Hindlimb muscle (tissue), 1 donor: ENCODE measurements around the gene SLC35A4. TPM values are rescaled to one million over a fixed set of nuclear protein-coding genes. Genes with fewer than 3 reads are reported as not detected.
"Not testable (repeated sequence)": the region's sequence is repeated elsewhere in the genome, so short reads cannot be mapped to it uniquely, and the experiment has no call there.

Experiments
- DNase-seq: peaks from one replicate; pipeline ENCODE4 v3.0.0-alpha.2; 2013
- polyA plus RNA-seq: library from polyadenylated mRNA; unstranded; fragments of 120-200 nt; gene quantifications from one replicate; pipeline ENCODE4 v1.2.1, GENCODE V29; 2013; ENCODE audit not compliant: insufficient read length

The SLC35A4 gene
- polyA plus RNA-seq, 1 donor, result 59.9 TPM

DNA sequence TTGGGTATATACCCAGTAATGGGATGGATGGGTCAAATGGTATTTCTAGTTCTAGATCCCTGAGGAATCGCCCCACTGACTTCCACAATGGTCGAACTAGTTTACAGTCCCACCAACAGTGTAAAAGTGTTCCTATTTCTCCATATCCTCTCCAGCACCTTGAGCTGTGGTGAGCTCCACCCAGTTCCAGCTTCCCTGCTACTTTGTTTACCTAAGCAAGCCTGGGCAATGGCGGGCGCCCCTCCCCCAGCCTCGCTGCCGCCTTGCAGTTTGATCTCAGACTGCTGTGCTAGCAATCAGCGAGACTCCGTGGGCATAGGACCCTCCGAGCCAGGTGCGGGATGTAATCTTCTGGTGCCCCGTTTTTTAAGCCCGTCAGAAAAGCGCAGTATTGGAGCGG is 28.4 kb downstream of the SLC35A4 start:
- DNase-seq, result not testable (repeated sequence)

DNA sequence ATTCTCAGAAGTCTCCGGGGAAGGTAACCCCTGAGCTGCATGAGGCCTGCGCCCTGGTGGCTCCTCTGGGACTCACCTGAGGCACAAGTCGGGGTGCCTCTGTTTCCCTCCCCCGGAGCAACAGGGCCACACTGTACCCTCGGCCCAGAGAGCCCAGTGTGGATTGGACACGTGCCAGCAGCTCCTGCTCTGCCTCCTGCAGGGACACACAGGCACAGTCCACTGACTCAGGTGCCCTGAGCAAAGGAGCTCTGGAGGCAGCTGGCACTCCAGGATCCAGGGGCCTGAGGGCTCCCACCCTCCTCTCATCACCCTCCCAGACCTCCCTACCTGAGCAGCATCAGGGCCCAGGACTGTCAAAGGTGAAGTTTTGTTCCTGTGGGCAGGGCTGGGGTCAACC is 29.5 kb downstream of the SLC35A4 start:
- no peak for DNase-seq

DNA sequence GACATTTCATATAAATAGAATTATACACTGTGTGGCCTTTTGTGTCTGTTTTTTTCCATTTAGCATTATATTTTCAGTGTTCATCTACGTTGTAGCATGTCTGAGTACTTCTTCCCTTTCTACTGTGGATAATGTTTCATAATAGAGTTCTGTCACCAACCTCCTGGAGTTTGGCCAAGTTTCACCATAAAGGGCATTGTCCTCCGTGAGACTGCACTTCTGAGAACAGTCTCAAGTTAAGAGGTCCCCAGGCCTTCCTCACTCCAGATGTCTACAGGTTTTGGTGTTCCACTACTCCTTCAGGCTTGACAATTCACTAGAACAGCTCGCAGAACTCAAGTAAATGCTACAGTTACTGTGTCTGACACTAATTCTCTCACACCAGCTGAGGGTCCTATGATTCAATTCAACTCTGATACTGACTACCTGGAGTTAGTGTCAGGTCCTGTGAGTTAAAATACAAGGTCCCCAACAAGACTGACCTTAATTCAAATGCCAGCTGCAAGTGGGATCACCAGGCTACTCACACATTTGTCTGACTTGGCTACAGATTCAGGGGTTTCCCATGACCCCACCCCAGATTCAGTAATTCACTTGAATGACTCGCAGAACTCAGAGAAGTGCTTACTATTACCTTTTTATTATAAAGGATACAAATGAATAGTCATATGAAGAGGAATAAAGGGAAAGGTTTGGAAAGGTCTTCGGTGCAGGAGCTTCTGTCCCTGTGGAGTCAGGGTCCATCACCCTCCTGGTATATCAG is 31.1 kb downstream of the SLC35A4 start:
- DNase-seq, result peak; percentile 19

DNA sequence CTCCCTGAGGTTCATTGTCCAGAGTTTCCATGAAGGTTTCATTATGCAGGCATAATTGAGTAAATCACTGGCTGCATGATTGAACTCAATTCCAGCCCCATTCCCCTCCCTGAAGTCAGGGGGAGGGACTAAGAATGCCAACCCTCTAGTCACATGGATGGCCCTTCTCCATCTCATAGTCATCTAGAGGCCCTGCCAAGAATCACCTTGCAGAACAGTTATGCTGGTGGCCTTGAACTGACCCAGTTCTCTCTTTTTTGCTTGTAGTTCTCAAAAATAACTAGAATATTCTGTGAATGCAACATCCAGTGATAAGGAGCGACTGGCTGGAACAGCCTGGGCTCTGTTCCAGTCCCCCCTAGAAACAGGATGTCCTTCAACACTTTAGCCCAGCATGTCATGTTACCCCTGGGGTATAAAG is 31.7 kb downstream of the SLC35A4 start:
- no peak for DNase-seq

DNA sequence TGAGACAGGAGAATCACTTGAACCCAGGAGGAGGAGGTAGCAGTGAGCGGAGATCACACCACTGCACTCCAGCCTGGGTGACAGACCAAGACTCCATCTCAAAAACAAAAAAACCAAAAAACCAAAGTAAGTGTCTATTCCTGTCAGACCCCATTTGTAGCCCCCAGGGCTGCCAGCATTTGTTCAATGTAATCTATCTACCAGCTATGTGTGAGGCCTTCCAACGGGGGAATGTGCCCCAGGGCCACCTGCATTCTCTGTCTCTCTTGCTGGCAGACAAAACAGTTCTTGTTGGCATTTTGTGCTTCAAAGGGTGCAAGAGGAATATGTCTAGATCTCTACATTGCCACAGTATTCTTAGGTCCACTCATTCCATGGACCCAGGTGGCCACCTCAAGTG is 34.2 kb downstream of the SLC35A4 start:
- DNase-seq, result no peak

DNA sequence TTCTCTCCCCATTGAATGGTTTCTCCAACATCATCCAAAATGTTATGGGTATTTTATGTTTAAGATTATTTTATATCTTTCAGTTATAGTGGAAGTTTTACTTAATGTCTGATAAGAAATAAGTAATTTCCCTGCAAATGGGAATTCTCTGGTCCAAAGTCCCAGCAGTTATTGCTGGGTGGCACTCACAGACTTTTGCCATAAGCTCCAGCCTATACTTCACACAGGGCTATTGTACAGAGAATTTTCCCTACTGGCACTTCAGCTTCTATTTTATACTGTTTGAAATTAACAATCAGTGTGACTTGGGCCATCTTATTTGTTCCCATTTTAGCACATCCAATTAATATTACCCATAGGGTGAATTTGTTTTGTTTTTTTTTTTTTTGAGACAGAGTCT is 35.5 kb downstream of the SLC35A4 start:
- no peak for DNase-seq

DNA sequence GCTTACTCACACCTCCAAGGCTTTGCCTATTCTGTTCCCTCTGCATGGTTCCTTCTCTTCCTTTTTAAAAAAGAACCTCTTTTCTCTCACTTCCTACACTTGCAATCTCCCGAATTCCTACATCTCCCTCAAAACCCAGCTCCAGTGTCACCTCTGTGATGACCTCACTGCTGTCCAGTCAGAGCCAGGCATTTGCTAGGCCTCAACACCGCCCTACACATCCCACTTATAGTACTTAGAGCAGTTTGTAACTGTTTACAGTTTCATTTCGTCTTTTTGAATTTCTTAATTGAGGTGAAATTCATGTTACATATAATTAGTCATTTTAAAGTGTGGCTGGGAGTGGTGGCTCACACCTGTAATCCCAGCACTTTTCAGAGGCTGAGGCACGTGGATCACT is 37.5 kb downstream of the SLC35A4 start:
- no peak for DNase-seq

DNA sequence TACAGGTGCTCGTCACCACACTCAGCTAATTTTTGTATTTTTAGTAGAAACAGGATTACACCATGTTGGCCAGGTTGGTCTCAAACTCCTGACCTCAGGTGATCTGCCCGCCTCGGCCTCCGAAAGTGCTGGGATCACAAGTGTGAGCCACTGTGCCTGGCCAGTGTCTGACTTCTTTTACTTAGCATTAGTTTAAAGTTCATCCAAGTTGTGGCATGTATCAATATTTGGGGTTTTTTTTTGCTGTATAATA is 38.7 kb downstream of the SLC35A4 start:
- not testable (repeated sequence) for DNase-seq

DNA sequence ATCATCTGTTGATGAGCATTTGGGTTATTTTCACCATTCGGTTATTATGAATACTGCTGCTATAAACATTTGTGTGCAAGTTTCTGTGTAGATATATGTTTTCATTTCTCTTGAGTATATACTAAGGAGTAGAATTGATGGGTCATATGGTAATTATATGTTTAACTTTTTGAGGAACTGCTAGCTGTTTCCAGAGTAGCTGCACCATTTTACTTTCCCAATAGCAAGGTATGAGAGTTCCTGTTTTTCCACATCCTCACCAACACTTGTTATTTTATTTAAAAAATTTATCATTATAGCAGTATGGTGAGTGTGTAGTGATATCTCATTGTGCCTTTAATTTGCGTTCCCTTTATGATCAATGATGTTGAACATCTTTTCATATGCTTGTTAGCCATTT is 39.1 kb downstream of the SLC35A4 start:
- DNase-seq, result no peak

DNA sequence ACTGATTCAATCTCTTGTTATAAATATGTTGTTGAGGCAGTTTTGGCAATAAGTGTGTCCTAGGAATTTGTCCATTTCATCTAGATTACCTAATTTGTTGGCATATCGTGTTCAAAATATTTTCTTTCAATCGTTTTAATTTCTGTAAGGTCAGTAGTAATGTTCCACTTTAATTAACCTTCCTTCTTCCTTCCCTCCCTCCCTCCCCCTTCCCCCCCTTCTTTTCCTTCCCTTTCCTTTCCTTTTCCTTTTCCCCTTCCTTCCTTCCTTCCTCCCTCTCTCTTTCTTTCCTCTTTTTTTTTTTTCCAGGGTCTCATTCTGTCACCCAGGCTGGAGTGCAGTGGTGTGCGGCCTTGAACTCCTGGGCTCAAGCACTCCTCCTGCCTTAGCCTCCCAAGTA is 41.3 kb downstream of the SLC35A4 start:
- DNase-seq, result no peak

DNA sequence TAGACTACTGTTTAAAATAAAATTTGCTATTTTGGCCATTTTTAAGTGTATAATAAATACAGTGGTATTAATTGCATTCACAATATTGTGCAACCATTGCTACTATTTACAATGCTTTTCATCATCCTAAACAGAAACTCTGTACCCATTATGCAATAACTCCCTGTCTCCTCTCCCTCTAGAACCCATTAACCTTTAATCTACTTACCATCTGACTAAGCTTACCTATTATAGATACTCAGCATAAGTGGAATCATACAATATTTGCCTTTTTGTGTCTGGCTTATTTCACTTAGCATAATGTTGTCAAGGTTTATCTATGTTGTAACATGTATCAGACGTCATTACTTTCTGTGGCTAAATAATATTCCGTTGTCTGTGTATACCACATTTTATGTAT is 42.4 kb downstream of the SLC35A4 start:
- no peak for DNase-seq

DNA sequence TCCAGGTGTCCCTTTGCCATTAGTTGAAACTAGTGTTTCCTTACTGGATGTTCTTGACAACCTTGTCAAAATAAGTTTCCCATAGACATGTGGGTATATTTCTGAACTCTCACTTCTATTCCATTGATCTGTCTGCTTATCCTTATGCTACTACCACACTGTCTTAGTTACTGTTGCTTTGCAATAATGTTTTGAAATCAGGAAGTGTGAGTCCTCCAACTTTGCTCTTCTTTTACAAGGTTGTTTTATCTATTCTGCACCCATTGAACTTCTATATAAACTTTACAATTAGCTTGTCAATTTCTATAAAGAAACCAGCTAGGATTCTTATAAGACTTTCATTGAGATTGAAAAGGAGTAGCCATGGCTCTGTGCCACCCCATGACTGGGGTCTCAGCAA is 44.1 kb downstream of the SLC35A4 start:
- no peak for DNase-seq

DNA sequence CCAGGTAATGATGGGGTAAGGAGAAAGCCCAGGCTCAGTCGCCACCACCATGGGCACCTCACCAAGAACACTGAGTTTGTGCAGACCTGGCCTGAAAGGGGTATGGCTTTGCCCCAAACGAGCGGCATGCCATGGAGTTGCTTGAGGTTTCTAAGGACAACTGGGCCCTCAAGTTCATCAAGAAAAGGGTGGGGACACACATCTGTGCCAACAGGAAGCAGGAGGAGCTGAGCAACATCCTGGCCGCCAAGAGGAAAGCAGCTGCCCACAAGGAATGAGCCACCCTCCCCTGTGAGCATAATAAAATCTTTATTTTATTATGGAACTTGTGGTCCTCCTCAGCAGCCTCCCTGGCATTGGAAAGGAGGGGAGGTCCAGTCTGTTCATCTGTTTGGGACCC is 44.5 kb downstream of the SLC35A4 start:
- no peak for DNase-seq

DNA sequence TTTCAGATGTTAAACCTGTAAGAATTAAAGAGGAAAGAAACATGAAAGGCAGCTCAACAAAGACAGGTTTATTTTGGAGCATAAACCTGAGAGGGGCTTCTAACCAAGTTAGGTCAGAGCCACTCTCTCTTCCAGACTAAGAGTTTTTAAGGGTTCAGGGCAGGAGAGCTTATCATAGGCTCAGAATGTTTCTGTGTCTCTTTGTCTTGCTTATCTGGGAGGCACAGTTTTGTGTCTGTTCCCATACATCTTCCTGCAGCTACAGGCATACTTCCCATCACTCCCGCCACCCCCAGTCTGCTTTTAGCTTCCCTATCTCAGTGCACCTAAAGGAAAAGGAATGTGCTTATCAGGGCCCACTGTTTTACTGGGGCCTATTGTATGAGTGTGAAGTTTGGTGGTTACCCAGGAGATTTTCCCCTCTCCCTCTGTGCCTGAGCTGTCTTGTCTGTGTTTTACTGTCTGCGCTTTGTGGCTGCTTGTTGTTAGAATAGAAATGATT is 46.4 kb downstream of the SLC35A4 start:
- DNase-seq, result no peak

Other genes with a start within 250 kb of the SLC35A4 start
- gene HBEGF, start 218.2 kb upstream of the SLC35A4 start, polyA plus RNA-seq, result 19.4 TPM
- gene SLC4A9, start 204.6 kb upstream of the SLC35A4 start, polyA plus RNA-seq, result 0.18 TPM
- 63.9 TPM for gene ANKHD1, start 163.0 kb upstream of the SLC35A4 start, polyA plus RNA-seq
- gene EIF4EBP3, start 17.2 kb upstream of the SLC35A4 start, polyA plus RNA-seq, result 8.6 TPM
- gene SRA1, start 7.4 kb upstream of the SLC35A4 start, polyA plus RNA-seq, result 20.5 TPM
- gene APBB3, start 230 bp upstream of the SLC35A4 start, polyA plus RNA-seq, result 28.8 TPM
- gene CD14, start 68.3 kb downstream of the SLC35A4 start, polyA plus RNA-seq, result 30.9 TPM
- 11.0 TPM for gene TMCO6, start 74.6 kb downstream of the SLC35A4 start, polyA plus RNA-seq
- gene NDUFA2, start 82.8 kb downstream of the SLC35A4 start, polyA plus RNA-seq, result 57.7 TPM
- 104 TPM for gene IK, start 83.0 kb downstream of the SLC35A4 start, polyA plus RNA-seq
- 14.3 TPM for gene WDR55, start 100.1 kb downstream of the SLC35A4 start, polyA plus RNA-seq
- not detected for gene DND1, start 108.7 kb downstream of the SLC35A4 start, polyA plus RNA-seq
- 53.2 TPM for gene HARS1, start 126.5 kb downstream of the SLC35A4 start, polyA plus RNA-seq
- gene HARS2, start 126.6 kb downstream of the SLC35A4 start, polyA plus RNA-seq, result 24.7 TPM
- gene ZMAT2, start 135.6 kb downstream of the SLC35A4 start, polyA plus RNA-seq, result 72.8 TPM
- gene PCDHA1, start 221.3 kb downstream of the SLC35A4 start, polyA plus RNA-seq, result not detected
- gene PCDHA2, start 230.0 kb downstream of the SLC35A4 start, polyA plus RNA-seq, result 0.06 TPM
- 0.18 TPM for gene PCDHA3, start 236.2 kb downstream of the SLC35A4 start, polyA plus RNA-seq
- 0.12 TPM for gene PCDHA4, start 242.2 kb downstream of the SLC35A4 start, polyA plus RNA-seq